ENCODE results near the gene RGS6.

The RGS6 gene

GRCh38 chr14:72347118-72347517 is 414.9 kb downstream of the RGS6 start:
- TF ChIP-seq CTCF (IDR thresholded peaks at IDR 0.05; ENCODE audit: extremely low read depth, insufficient read depth, missing control alignments): no peak
- in situ Hi-C loops (cut with MboI; ENCODE audit: low pct_unique_long_range_greater_than_20kb, low sequenced_read_pairs, unreplicated experiment): no loop called here
- DNase-seq (ENCODE audit: low spot score): no peak

GRCh38 chr14:72350215-72350614 is 418.0 kb downstream of the RGS6 start:
- no peak for TF ChIP-seq CTCF (IDR thresholded peaks at IDR 0.05; ENCODE audit: extremely low read depth, insufficient read depth, missing control alignments)
- DNase-seq (ENCODE audit: low spot score): no peak
- in situ Hi-C loops (cut with MboI; ENCODE audit: low pct_unique_long_range_greater_than_20kb, low sequenced_read_pairs, unreplicated experiment): no loop called here

- TF ChIP-seq CTCF (IDR thresholded peaks at IDR 0.05; ENCODE audit: extremely low read depth, insufficient read depth, missing control alignments): no peak
- in situ Hi-C loops (cut with MboI; ENCODE audit: low pct_unique_long_range_greater_than_20kb, low sequenced_read_pairs, unreplicated experiment): no loop called here
- DNase-seq (ENCODE audit: low spot score): no peak
Measured at GRCh38 chr14:72352012-72352411, 419.8 kb downstream of the RGS6 start.

- TF ChIP-seq CTCF (IDR thresholded peaks at IDR 0.05; ENCODE audit: extremely low read depth, insufficient read depth, missing control alignments): no peak
- DNase-seq (ENCODE audit: low spot score): no peak
- in situ Hi-C loops (cut with MboI; ENCODE audit: low pct_unique_long_range_greater_than_20kb, low sequenced_read_pairs, unreplicated experiment): no loop called here
Measured at GRCh38 chr14:72366619-72367018, 434.4 kb downstream of the RGS6 start.

GRCh38 chr14:72369106-72369505 is 436.9 kb downstream of the RGS6 start:
- DNase-seq (ENCODE audit: low spot score): no peak
- in situ Hi-C loops (cut with MboI; ENCODE audit: low pct_unique_long_range_greater_than_20kb, low sequenced_read_pairs, unreplicated experiment): no loop called here
- no peak for TF ChIP-seq CTCF (IDR thresholded peaks at IDR 0.05; ENCODE audit: extremely low read depth, insufficient read depth, missing control alignments)

- in situ Hi-C loops (cut with MboI; ENCODE audit: low pct_unique_long_range_greater_than_20kb, low sequenced_read_pairs, unreplicated experiment): no loop called here
- no peak for TF ChIP-seq CTCF (IDR thresholded peaks at IDR 0.05; ENCODE audit: extremely low read depth, insufficient read depth, missing control alignments)
- no peak for DNase-seq (ENCODE audit: low spot score)
Measured at GRCh38 chr14:72377016-72377415, 444.8 kb downstream of the RGS6 start.

GRCh38 chr14:72380456-72380855 is 448.2 kb downstream of the RGS6 start:
- DNase-seq (ENCODE audit: low spot score): no peak
- in situ Hi-C loops (cut with MboI; ENCODE audit: low pct_unique_long_range_greater_than_20kb, low sequenced_read_pairs, unreplicated experiment): no loop called here
- no peak for TF ChIP-seq CTCF (IDR thresholded peaks at IDR 0.05; ENCODE audit: extremely low read depth, insufficient read depth, missing control alignments)

Measured in GM13977 (cell line).